ENCODE measurements around the gene TYW1. TPM values are rescaled to one million over a fixed set of nuclear protein-coding genes. Genes with fewer than 3 reads are reported as not detected.
"Not testable (repeated sequence)": the region's sequence is repeated elsewhere in the genome, so short reads cannot be mapped to it uniquely, and the experiment has no call there.

TYW1 gene
- total and polyA plus RNA-seq, 4 donors: 3.9 to 15.9 (median 10.0) TPM

- no peaks in the 10 kb centered on the region for H3K9me3 ChIP-seq (ENCODE audit: control insufficient read depth, low read length)
- H3K27me3 ChIP-seq (ENCODE audit: control insufficient read depth in 1 of 2, insufficient read depth in 2 of 2, low read length in 1 of 2): no peaks in the 10 kb centered on the region
- WGBS, 2 donors: 90 to 92% methylated on average over 17 of the region's 17 CpGs
- peaks cover 2 to 10% of the 10 kb centered on the region in 2 donors for H3K36me3 ChIP-seq (ENCODE audit: control insufficient read depth in 1 of 2, insufficient read depth in 2 of 2, low read length in 1 of 2)
- no peak overlapping the region for H3K27ac ChIP-seq (ENCODE audit: low read depth in 1 of 2, low read length in 2 of 2)
- DNase-seq: no peak
- no peak for ATAC-seq (ENCODE audit: low FRiP score)
- no peaks in the 10 kb centered on the region for H3K4me1 ChIP-seq (ENCODE audit: control insufficient read depth in 1 of 2, insufficient read depth in 2 of 2, low read length in 2 of 2)
- intact Hi-C loops (cut with DNase I): no loop called here
- no peak overlapping the region for H3K4me3 ChIP-seq (ENCODE audit: low read length in 2 of 2)
Measured at GRCh38 chr7:66958538-66959350, 37.9 kb upstream of the TYW1 start.

- peaks cover 2% of the 10 kb centered on the region in 2 donors for H3K36me3 ChIP-seq (ENCODE audit: control insufficient read depth in 1 of 2, insufficient read depth in 2 of 2, low read length in 1 of 2)
- H3K27ac ChIP-seq (ENCODE audit: low read depth in 1 of 2, low read length in 2 of 2): no peak overlapping the region
- H3K9me3 ChIP-seq (ENCODE audit: control insufficient read depth, low read length): no peaks in the 10 kb centered on the region
- no peaks in the 10 kb centered on the region for H3K4me1 ChIP-seq (ENCODE audit: control insufficient read depth in 1 of 2, insufficient read depth in 2 of 2, low read length in 2 of 2)
- WGBS, 2 donors: 95 to 97% methylated on average over 4 of the region's 4 CpGs
- no peak overlapping the region for H3K4me3 ChIP-seq (ENCODE audit: low read length in 2 of 2)
- no peaks in the 10 kb centered on the region for H3K27me3 ChIP-seq (ENCODE audit: control insufficient read depth in 1 of 2, insufficient read depth in 2 of 2, low read length in 1 of 2)
- intact Hi-C loops (cut with DNase I): no loop called here
- no peak for ATAC-seq (ENCODE audit: low FRiP score)
- no peak for DNase-seq
Measured at GRCh38 chr7:66960192-66960591, 36.4 kb upstream of the TYW1 start.

- H3K4me3 ChIP-seq (ENCODE audit: low read length in 2 of 2): no peak overlapping the region
- no peak overlapping the region for H3K27ac ChIP-seq (ENCODE audit: low read depth in 1 of 2, low read length in 2 of 2)
- DNase-seq: no peak
- ATAC-seq (ENCODE audit: low FRiP score): no peak
- 93 to 95% methylated on average over 3 to 5 of the region's 5 CpGs for WGBS, 2 donors
- no peaks in the 10 kb centered on the region for H3K27me3 ChIP-seq (ENCODE audit: control insufficient read depth in 1 of 2, insufficient read depth in 2 of 2, low read length in 1 of 2)
- no peaks in the 10 kb centered on the region for H3K4me1 ChIP-seq (ENCODE audit: control insufficient read depth in 1 of 2, insufficient read depth in 2 of 2, low read length in 2 of 2)
- intact Hi-C loops (cut with DNase I): no loop called here
- H3K9me3 ChIP-seq (ENCODE audit: control insufficient read depth, low read length): no peaks in the 10 kb centered on the region
- H3K36me3 ChIP-seq (ENCODE audit: control insufficient read depth in 1 of 2, insufficient read depth in 2 of 2, low read length in 1 of 2): no peaks in the 10 kb centered on the region
Measured at GRCh38 chr7:66961096-66961495, 35.5 kb upstream of the TYW1 start.

DNA sequence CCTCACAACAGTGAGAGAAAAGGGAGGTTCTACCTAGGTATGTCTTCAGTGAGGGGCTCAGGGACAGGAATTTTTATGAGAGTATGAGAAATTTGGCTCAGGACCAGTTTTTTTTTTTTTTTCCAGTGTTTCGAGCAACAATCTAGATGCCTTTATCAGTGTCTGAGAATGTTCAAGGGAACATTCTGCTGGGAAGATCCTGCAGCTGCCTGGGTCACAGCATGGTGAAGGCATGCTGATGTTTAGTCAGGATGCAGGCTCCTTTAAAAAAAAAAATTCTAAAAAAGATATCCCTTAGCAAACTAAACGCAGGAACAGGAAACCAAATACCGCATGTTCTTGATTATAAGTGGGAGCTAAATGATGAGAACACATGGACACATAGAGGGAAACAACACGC lies 32.2 kb upstream of the TYW1 start:
- Histone ChIP-seq H3K4me1 (ENCODE audit: control insufficient read depth in 1 of 2, insufficient read depth in 2 of 2, low read length in 2 of 2) (no peaks in the 10 kb centered on the region), H3K9me3 (ENCODE audit: control insufficient read depth, low read length) (no peaks in the 10 kb centered on the region), H3K4me3 (ENCODE audit: low read length in 2 of 2) (no peak overlapping the region), H3K27me3 (ENCODE audit: control insufficient read depth in 1 of 2, insufficient read depth in 2 of 2, low read length in 1 of 2) (no peaks in the 10 kb centered on the region), H3K27ac (ENCODE audit: low read depth in 1 of 2, low read length in 2 of 2) (no peak overlapping the region), H3K36me3 (ENCODE audit: control insufficient read depth in 1 of 2, insufficient read depth in 2 of 2, low read length in 1 of 2) (no peaks in the 10 kb centered on the region)
- 31 to 33% methylated on average over 4 of the region's 4 CpGs for WGBS, 2 donors
- intact Hi-C loops (cut with DNase I): no loop called here
- DNase-seq: no peak
- ATAC-seq (ENCODE audit: low FRiP score): no peak

- Histone ChIP-seq H3K36me3 (ENCODE audit: control insufficient read depth in 1 of 2, insufficient read depth in 2 of 2, low read length in 1 of 2) (no peaks in the 10 kb centered on the region), H3K4me3 (ENCODE audit: low read length in 2 of 2) (no peak overlapping the region), H3K4me1 (ENCODE audit: control insufficient read depth in 1 of 2, insufficient read depth in 2 of 2, low read length in 2 of 2) (no peaks in the 10 kb centered on the region), H3K27me3 (ENCODE audit: control insufficient read depth in 1 of 2, insufficient read depth in 2 of 2, low read length in 1 of 2) (no peaks in the 10 kb centered on the region), H3K9me3 (ENCODE audit: control insufficient read depth, low read length) (no peaks in the 10 kb centered on the region), H3K27ac (ENCODE audit: low read depth in 1 of 2, low read length in 2 of 2) (no peak overlapping the region)
- intact Hi-C loops (cut with DNase I): no loop called here
- DNase-seq (no peak), ATAC-seq (ENCODE audit: low FRiP score) (no peak)
- 86 to 89% methylated on average over 6 of the region's 6 CpGs for WGBS, 2 donors
Measured at GRCh38 chr7:66967029-66967428, 29.6 kb upstream of the TYW1 start.

DNA sequence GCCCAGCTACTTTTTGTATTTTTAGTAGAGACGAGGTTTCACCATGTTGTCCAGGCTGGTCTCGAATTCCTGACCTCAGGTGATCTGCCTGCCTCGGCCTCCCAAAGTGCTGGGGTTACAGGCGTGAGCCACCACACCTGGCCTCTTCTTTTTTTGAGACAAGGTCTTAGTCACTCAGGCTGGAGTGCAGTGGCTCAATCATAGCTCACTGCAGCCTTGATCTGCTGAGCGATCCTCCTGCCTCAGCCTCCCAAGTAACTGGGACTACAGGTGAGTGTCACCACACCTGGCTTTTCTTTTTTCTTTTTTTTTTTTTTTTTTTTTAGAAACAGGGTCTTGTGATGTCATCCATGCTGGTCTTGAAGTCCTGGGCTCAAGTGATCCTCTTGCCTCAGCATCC lies 27.6 kb upstream of the TYW1 start:
- H3K9me3 ChIP-seq (ENCODE audit: control insufficient read depth, low read length); H3K36me3 ChIP-seq (ENCODE audit: control insufficient read depth in 1 of 2, insufficient read depth in 2 of 2, low read length in 1 of 2); ATAC-seq (ENCODE audit: low FRiP score); H3K4me1 ChIP-seq (ENCODE audit: control insufficient read depth in 1 of 2, insufficient read depth in 2 of 2, low read length in 2 of 2); H3K27ac ChIP-seq (ENCODE audit: low read depth in 1 of 2, low read length in 2 of 2); H3K4me3 ChIP-seq (ENCODE audit: low read length in 2 of 2); intact Hi-C loops (cut with DNase I); H3K27me3 ChIP-seq (ENCODE audit: control insufficient read depth in 1 of 2, insufficient read depth in 2 of 2, low read length in 1 of 2): not testable (repeated sequence)
- 89 to 91% methylated on average over 5 of the region's 5 CpGs for WGBS, 2 donors
- peak in 1 of 2 donors; percentile 9 for DNase-seq

DNA sequence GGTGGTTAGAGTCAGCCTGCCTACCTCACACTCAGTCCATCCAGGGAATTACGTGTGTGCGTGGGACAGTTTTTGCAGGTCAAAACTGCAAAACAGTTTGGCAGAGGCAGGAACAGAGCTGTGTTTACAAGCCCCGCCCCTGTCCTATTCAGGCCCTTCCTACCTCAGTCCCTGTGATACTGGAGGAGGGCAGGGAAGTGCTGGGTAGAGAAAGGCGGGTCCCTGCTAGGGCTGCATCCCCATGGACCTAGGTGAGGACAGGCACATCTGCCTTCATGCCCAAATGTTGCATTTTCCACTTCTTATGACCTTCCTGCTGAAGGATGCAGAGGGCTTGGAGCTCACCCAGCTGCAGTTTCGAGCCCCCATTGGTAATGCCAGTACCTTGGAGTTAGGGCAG lies 26.3 kb upstream of the TYW1 start:
- 64 to 77% methylated on average over 5 of the region's 5 CpGs for WGBS, 2 donors
- Histone ChIP-seq H3K4me1 (ENCODE audit: control insufficient read depth in 1 of 2, insufficient read depth in 2 of 2, low read length in 2 of 2) (no peaks in the 10 kb centered on the region), H3K36me3 (ENCODE audit: control insufficient read depth in 1 of 2, insufficient read depth in 2 of 2, low read length in 1 of 2) (no peaks in the 10 kb centered on the region), H3K27ac (ENCODE audit: low read depth in 1 of 2, low read length in 2 of 2) (no peak overlapping the region), H3K4me3 (ENCODE audit: low read length in 2 of 2) (no peak overlapping the region), H3K9me3 (ENCODE audit: control insufficient read depth, low read length) (no peaks in the 10 kb centered on the region), H3K27me3 (ENCODE audit: control insufficient read depth in 1 of 2, insufficient read depth in 2 of 2, low read length in 1 of 2) (no peaks in the 10 kb centered on the region)
- intact Hi-C loops (cut with DNase I): no loop called here
- DNase-seq: no peak
- no peak for ATAC-seq (ENCODE audit: low FRiP score)

GRCh38 chr7:66974986-66975590 lies 21.5 kb upstream of the TYW1 start:
- Histone ChIP-seq H3K36me3 (ENCODE audit: control insufficient read depth in 1 of 2, insufficient read depth in 2 of 2, low read length in 1 of 2) (no peaks in the 10 kb centered on the region), H3K9me3 (ENCODE audit: control insufficient read depth, low read length) (no peaks in the 10 kb centered on the region), H3K27ac (ENCODE audit: low read depth in 1 of 2, low read length in 2 of 2) (no peak overlapping the region), H3K4me1 (ENCODE audit: control insufficient read depth in 1 of 2, insufficient read depth in 2 of 2, low read length in 2 of 2) (no peaks in the 10 kb centered on the region), H3K4me3 (ENCODE audit: low read length in 2 of 2) (no peak overlapping the region), H3K27me3 (ENCODE audit: control insufficient read depth in 1 of 2, insufficient read depth in 2 of 2, low read length in 1 of 2) (no peaks in the 10 kb centered on the region)
- ATAC-seq (ENCODE audit: low FRiP score) (no peak), DNase-seq (peak in 1 of 2 donors; percentile 56)
- intact Hi-C loops (cut with DNase I): no loop called here
- 88 to 91% methylated on average over 15 of the region's 15 CpGs for WGBS, 2 donors

- DNase-seq; ATAC-seq (ENCODE audit: low FRiP score): not testable (repeated sequence)
- 80 to 88% methylated on average over 4 to 5 of the region's 5 CpGs for WGBS, 2 donors
Measured at GRCh38 chr7:66978312-66978711, 18.3 kb upstream of the TYW1 start.

More at GRCh38 chr7:66978312-66978711, 18.3 kb upstream of the TYW1 start:
- intact Hi-C loops (cut with DNase I); H3K27ac ChIP-seq (ENCODE audit: low read depth in 1 of 2, low read length in 2 of 2); H3K27me3 ChIP-seq (ENCODE audit: control insufficient read depth in 1 of 2, insufficient read depth in 2 of 2, low read length in 1 of 2); H3K9me3 ChIP-seq (ENCODE audit: control insufficient read depth, low read length); H3K36me3 ChIP-seq (ENCODE audit: control insufficient read depth in 1 of 2, insufficient read depth in 2 of 2, low read length in 1 of 2); H3K4me1 ChIP-seq (ENCODE audit: control insufficient read depth in 1 of 2, insufficient read depth in 2 of 2, low read length in 2 of 2); H3K4me3 ChIP-seq (ENCODE audit: low read length in 2 of 2): not testable (repeated sequence)
